Muscle of leg (tissue), 11 donors: Measurements from ENCODE around the gene GOLGB1. TPM values are rescaled to one million over a fixed set of nuclear protein-coding genes. Genes with fewer than 3 reads are reported as not detected.

Source experiments
- DNase-seq: peaks from one replicate; pipeline ENCODE4 v3.0.0; 2013
- H3K27ac ChIP-seq: one replicate; pipeline ENCODE4 v1.5.1; 2013; ENCODE audit warnings: mild to moderate bottlenecking, low read length, control low read depth
- H3K27me3 ChIP-seq: one replicate; pipeline ENCODE4 v1.6.1; 2013; ENCODE audit warnings: low read length; ENCODE audit not compliant: control insufficient read depth, insufficient read depth
- H3K36me3 ChIP-seq: one replicate; pipeline ENCODE4 v1.6.1; 2013; ENCODE audit warnings: low read length; ENCODE audit not compliant: control insufficient read depth, insufficient read depth
- H3K4me1 ChIP-seq: one replicate; pipeline ENCODE4 v1.6.1; 2013; ENCODE audit warnings: low read length; ENCODE audit not compliant: control insufficient read depth, insufficient read depth
- H3K4me3 ChIP-seq: one replicate; pipeline ENCODE4 v1.5.1; 2013; ENCODE audit warnings: low read length, control low read depth
- H3K9me3 ChIP-seq: replicated peaks from 2 replicates; pipeline ENCODE4 v1.6.1; 2013; ENCODE audit warnings: low read depth, low read length; ENCODE audit not compliant: control insufficient read depth
- WGBS: methylation state at CpG from one replicate; pipeline ENCODE4 v1.1.5; 2013; ENCODE audit warnings: missing lambda C conversion rate; ENCODE audit not compliant: insufficient coverage; 5-methylcytosine and 5-hydroxymethylcytosine counted together
- polyA plus RNA-seq, 8 donors: library from polyadenylated mRNA; unstranded; fragments of 120-200 nt; gene quantifications; one replicate each; pipeline versions ENCODE4 v1.2.1 to v1.2.3, GENCODE V29; 2013; ENCODE audit warnings: inconsistent platforms in 1 of 8, low replicate concordance in 1 of 8; ENCODE audit not compliant: insufficient read length in 8 of 8, insufficient read depth in 1 of 8
- total RNA-seq: library from RNA; stranded (reverse); fragments of 120-200 nt; gene quantifications from one replicate; pipeline ENCODE4 v1.2.4, GENCODE V29; 2013

GOLGB1 gene
- total and polyA plus RNA-seq, 9 donors: 38.0 to 50.2 (median 44.6) TPM

GRCh38 chr3:121624147-121624899, 125.2 kb downstream of the GOLGB1 start:
- Histone ChIP-seq H3K27ac (no peak overlapping the region), H3K4me1 (no peaks in the 10 kb centered on the region), H3K9me3 (no peaks in the 10 kb centered on the region), H3K27me3 (no peaks in the 10 kb centered on the region), H3K4me3 (no peak overlapping the region), H3K36me3 (no peaks in the 10 kb centered on the region)
- 27% methylated on average over 5 of the region's 14 CpGs for WGBS
- no peak for DNase-seq

DNA sequence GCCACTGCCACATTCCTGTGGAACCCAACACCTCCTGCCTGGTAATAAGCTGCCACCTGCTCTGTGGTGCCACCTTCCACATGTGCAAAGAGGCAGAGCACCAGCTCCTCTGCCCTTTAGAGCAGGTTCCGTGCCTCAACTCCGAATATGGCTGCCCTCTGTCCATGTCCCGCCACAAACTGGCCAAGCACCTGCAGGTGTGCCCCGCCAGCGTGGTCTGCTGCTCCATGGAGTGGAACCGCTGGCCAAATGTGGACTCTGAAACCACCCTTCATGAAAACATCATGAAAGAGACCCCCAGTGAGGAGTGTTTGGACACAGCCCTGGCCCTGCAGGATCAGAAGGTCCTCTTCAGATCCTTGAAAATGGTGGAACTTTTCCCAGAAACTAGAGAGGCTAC, 128.1 kb downstream of the GOLGB1 start:
- H3K27ac ChIP-seq: no peak overlapping the region
- H3K36me3 ChIP-seq: no peaks in the 10 kb centered on the region
- DNase-seq: no peak
- H3K4me3 ChIP-seq: no peak overlapping the region
- H3K4me1 ChIP-seq: no peaks in the 10 kb centered on the region
- no peaks in the 10 kb centered on the region for H3K27me3 ChIP-seq
- no peaks in the 10 kb centered on the region for H3K9me3 ChIP-seq
- 94% methylated on average over 6 of the region's 6 CpGs for WGBS

DNA sequence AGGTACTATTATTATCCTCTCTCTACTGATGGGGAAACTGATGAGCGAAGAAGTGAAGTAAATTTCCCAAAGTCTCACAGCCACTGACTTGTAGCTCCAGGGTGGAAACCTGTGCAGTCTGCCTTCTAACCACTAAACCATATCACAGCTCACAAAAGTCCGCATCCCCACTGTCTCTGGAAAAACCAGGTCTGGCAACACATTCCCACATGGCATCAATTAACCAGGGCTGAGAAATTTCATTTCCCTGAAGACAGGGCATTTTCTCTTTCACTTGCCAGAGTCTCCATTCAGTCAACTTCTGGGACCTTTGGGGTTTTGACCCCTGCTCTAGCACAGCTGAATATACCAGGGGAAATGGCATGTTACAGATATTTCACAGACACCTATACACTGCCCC, 129.8 kb downstream of the GOLGB1 start:
- DNase-seq: no peak
- WGBS: 55% methylated on average over 1 of the region's 2 CpGs
- Histone ChIP-seq H3K4me1 (no peaks in the 10 kb centered on the region), H3K9me3 (no peaks in the 10 kb centered on the region), H3K27me3 (no peaks in the 10 kb centered on the region), H3K36me3 (no peaks in the 10 kb centered on the region), H3K4me3 (no peak overlapping the region), H3K27ac (no peak overlapping the region)

Other genes with a start within 250 kb of the GOLGB1 start
- gene POLQ, start 203.8 kb downstream of the GOLGB1 start, total RNA-seq: 2.7 TPM
- gene POLQ, start 203.8 kb downstream of the GOLGB1 start, polyA plus RNA-seq: 1 to 10 TPM; 2.9 to 4.8 (median 3.4) TPM
- not detected for gene ARGFX, start 181.8 kb downstream of the GOLGB1 start, total RNA-seq
- gene ARGFX, start 181.8 kb downstream of the GOLGB1 start, polyA plus RNA-seq: under 1 TPM in 1 of 8 donors, not detected in 7; 0.13 TPM
- gene FBXO40, start 156.4 kb downstream of the GOLGB1 start, total RNA-seq: 2.4 TPM
- 1 to 10 TPM; 1.6 to 2.7 (median 2.1) TPM for gene FBXO40, start 156.4 kb downstream of the GOLGB1 start, polyA plus RNA-seq
- gene HCLS1, start 88.8 kb downstream of the GOLGB1 start, total RNA-seq: 4.1 TPM
- gene HCLS1, start 88.8 kb downstream of the GOLGB1 start, polyA plus RNA-seq: 1 to 10 TPM; 5.9 to 9.7 (median 8.0) TPM
- gene IQCB1, start 85.3 kb upstream of the GOLGB1 start, total RNA-seq: 18.1 TPM
- 10 to 100 TPM; 16.1 to 22.7 (median 18.2) TPM for gene IQCB1, start 85.3 kb upstream of the GOLGB1 start, polyA plus RNA-seq
- gene EAF2, start 85.5 kb upstream of the GOLGB1 start, total RNA-seq: 9.5 TPM
- 10 to 100 TPM in 1 of 8 donors, 1 to 10 TPM in 7; 5.7 to 10.0 (median 7.5) TPM for gene EAF2, start 85.5 kb upstream of the GOLGB1 start, polyA plus RNA-seq
- 27.0 TPM for gene SLC15A2, start 144.7 kb upstream of the GOLGB1 start, total RNA-seq
- gene SLC15A2, start 144.7 kb upstream of the GOLGB1 start, polyA plus RNA-seq: 10 to 100 TPM; 17.3 to 56.0 (median 29.5) TPM